ENCODE data around the gene ZNF654.
"Not testable (repeated sequence)": the region's sequence is repeated elsewhere in the genome, so short reads cannot be mapped to it uniquely, and the experiment has no call there.

The ZNF654 gene

DNA sequence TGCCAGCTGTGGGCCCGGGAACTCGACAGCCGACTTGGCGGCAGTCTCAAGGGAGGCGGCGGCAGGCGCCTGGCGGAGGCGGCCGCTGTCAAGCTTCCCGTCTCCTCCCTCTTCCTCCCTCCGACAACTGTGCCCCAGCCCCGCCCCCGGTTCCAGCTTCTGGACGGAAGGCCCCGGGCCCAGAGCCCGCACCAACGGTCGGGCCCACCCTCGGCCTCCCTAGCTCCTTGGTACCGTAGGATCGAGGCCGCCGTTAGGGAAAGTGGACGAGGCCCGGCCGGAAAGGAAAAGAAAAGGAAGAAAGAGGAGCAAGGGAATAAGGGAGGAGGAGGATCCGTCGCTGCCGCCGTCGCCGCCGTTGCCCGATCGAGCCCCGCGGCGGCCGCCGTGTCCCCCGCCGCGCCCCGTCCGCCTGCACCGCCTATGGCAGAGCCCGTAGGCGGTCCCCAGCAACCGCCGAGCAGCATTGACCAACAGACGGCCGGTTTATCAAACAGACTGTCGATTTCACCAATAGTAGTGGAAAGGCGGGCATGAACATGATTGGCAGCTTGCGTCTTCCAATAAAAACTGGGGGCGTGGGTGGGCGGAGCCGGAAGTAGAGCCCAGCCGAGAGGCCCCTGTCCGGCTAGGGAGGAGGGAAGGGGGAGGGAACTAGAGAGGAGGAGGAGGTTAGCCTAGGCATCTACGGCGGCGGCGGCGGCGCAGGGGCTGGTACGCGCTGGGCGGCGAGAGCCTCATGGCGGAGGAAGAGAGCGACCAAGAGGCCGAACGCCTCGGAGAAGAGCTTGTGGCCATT, at the start of gene ZNF654, which contains the start of gene CGGBP1:
Gene ZNF654 (plus strand): TSS at position 675 of the 799 bp plus-strand sequence. CDS start 65 bp downstream, at position 740.
Gene CGGBP1 (minus strand): TSS at position 425 of the 799 bp plus-strand sequence. CDS start 3,029 bp downstream, outside the sequence.
- peak; percentile 92 to 97 for DNase-seq (ENCODE audit: low read depth in 2 of 2)

- DNase-seq (ENCODE audit: low read depth in 2 of 2): no peak
These were observed 48.2 kb upstream of the ZNF654 start for GRCh38 chr3:88010810-88011209.

GRCh38 chr3:88013592-88013991, 45.5 kb upstream of the ZNF654 start:
- DNase-seq (ENCODE audit: low read depth in 2 of 2): no peak

DNA sequence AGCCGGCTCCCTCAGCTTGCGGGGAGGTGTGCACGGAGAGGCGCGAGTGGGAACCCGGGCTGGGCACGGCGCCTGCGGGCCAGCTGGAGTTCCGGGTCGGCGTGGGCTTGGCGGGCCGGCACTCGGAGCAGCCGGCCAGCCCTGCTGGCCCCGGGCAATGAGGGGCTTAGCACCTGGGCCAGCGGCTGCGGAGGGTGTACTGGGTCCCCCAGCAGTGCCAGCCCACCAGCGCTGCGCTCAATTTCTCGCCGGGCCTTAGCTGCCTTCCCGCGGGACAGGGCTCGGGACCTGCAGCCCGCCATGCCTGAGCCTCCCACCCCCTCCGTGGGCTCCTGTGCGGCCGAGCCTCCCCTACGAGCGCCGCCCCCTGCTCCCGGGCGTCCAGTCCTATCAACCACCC, 43.4 kb upstream of the ZNF654 start:
- DNase-seq (ENCODE audit: low read depth in 2 of 2): not testable (repeated sequence)

GRCh38 chr3:88019024-88019423, 40.0 kb upstream of the ZNF654 start:
- DNase-seq (ENCODE audit: low read depth in 2 of 2): no peak

- DNase-seq (ENCODE audit: low read depth in 2 of 2): no peak
These were observed 34.0 kb upstream of the ZNF654 start for GRCh38 chr3:88025001-88025552.

GRCh38 chr3:88028876-88029275, 30.2 kb upstream of the ZNF654 start:
- DNase-seq (ENCODE audit: low read depth in 2 of 2): no peak

DNA sequence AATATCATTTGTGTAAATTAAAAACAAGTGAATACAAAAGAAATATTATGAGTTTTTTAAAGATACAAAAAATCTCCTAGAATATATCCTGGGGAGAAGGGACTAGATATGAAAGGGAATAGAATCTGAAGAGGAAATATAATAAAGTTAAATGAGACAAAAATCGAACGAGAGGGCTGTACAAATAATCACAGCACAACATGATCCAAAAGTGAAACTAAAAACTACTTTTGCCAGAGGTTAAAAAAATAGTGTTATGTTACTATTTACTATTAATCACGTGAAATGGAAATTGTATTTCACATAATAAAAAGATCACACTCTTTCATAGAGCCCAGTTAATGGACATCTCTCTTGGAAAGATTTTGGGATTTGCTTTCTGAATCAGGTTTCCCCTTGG, 28.8 kb upstream of the ZNF654 start:
- no peak for DNase-seq (ENCODE audit: low read depth in 2 of 2)

- DNase-seq (ENCODE audit: low read depth in 2 of 2): no peak
These were observed 27.4 kb upstream of the ZNF654 start for GRCh38 chr3:88031642-88032077.

DNA sequence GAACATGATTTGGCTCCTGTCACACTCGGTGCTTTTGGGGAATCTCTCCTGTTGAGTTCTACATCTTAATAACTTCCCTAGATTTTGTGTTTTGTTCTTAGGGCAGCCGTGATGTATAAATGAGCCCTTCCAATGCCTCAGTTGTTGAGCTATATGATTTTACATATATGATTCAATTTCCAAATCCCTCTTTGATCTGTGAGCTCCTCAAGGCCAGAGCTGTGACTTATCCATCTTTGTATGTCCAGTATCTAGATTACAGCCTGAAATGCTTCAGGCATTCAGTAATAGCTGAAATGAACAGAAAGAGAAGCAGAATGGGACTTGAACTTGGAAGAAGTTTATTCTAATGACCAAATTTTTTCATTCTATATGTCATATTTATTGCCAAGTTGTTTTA, 26.8 kb upstream of the ZNF654 start:
- DNase-seq (ENCODE audit: low read depth in 2 of 2): no peak

DNA sequence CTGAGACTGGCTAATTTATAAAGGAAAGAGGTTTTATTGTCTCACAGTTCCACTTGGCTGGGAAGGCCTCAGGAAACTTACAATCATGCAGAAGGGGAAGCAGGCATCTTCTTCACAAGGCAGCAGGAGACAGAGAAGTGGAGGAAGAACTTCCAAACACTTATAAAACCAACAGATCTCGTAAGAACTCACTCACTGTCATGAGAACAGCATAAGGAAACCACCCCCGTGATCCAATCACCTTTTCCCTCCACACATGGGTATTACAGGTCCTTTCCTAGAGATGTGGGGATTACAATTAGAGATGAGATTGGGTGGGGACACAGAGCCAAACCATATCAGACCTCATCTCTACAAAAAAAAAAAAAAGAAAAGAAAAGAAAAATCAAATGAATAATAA, 26.0 kb upstream of the ZNF654 start:
- no peak for DNase-seq (ENCODE audit: low read depth in 2 of 2)

GRCh38 chr3:88033808-88034207, 25.2 kb upstream of the ZNF654 start:
- DNase-seq (ENCODE audit: low read depth in 2 of 2): no peak

DNA sequence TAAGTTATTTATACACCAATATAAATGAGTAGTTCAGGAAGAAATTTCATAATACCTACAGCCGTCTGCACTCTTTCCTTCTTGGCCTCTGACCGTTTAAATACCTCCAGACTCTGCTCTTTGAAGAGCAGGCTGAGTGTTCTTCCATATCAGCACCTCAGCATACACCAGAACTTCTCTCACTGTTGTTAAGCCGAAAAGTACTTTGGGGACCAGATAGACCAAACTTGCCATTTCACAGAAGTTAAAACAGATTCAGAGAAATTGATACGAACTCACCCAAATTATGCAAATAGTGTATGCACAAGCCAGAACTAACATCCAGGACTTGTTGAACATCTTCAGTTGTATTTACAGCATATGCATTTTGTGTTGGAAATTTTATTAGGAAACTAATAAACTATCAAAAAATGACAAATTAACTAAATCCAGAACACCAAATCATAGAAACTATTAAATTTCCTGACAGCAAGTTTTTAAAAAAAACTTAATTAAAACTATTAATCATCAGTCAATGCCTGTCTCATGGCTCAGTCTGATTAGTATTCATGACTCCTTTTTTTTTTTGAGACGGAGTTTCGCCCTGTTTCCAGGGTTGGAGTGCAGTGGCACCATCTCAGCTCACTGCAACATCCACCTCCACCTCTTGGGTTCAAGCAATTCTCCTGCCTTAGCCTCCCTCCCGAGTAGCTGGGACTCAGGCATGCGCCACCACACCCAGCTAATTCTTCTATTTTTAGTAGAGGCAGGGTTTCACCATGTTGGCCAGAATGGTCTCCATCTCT, 24.4 kb upstream of the ZNF654 start:
- no peak for DNase-seq (ENCODE audit: low read depth in 2 of 2)

- DNase-seq (ENCODE audit: low read depth in 2 of 2): no peak
These were observed 22.8 kb upstream of the ZNF654 start for GRCh38 chr3:88036221-88036620.

GRCh38 chr3:88038566-88038965, 20.5 kb upstream of the ZNF654 start:
- no peak for DNase-seq (ENCODE audit: low read depth in 2 of 2)

- DNase-seq (ENCODE audit: low read depth in 2 of 2): no peak
These were observed 18.5 kb upstream of the ZNF654 start for GRCh38 chr3:88040529-88040928.

DNA sequence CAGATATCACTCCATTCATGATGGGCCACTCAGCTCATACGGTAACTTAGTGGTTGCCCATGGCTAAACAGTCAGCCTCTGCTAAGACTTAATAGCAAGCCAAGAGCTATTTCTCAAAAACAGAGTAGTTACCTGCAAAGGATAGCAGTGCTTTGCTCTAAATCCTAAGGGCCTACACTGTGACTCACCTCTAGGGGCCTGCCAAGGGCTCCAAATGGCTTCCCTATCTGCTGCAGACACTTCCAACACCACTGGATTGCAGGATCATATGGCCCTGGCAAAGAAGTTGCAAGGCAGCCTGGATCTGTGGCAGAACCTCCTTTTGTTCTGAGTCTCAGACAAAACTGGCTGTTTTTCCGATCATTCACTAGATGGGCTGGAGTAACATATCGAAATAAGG, 18.1 kb upstream of the ZNF654 start:
- DNase-seq (ENCODE audit: low read depth in 2 of 2): no peak

DNA sequence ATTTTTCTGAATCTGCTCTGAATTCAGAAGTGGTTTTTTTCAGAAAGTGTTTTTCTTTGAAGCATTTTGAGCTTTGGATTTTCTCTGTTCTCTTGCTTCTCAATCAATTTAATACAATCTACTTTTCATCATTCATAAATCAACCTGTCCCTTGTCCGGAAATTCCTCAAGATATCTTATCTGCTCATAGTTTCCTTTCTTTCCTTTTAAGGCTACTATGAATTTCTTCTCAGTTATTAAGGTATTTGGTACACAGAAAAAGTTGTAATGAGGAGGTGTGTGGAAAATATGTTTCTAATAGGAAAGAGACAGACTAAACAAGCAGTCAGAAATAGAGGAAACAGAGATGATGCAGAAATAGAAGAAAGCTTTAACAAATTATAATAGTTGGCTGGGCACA, 14.6 kb upstream of the ZNF654 start:
- no peak for DNase-seq (ENCODE audit: low read depth in 2 of 2)

GRCh38 chr3:88046766-88047165, 12.3 kb upstream of the ZNF654 start:
- no peak for DNase-seq (ENCODE audit: low read depth in 2 of 2)

DNA sequence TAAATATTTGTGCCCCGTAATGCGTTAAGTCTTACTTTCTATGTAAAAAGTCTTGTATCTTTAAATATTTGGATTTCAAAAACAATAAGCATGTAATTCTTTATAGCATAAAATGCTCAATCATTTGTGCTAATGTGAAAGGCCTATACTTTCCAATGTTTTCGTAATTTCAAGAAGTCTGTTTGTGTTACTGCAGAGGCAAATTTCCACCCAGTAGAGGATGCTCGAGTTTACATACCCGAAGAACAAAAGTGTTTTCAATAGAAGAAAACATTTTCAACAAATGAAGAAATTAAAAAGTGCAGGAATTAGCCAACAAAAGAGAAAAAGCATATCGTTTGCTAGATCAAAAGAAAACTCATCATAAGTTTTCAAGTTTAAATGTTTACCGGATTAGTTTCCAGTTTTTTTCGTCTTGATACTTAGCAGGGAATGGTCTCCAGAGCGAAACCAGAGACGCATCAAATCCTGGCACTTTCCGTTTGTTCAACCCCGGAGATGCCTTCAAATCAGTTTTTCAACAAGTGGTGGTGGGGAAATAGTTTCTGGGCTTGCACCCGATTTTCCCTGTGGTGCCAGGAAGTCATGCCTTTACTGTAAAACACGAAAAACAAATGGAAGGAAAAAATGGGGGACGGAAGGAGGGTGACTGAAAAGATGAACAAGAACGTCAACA, 1.3 kb upstream of the ZNF654 start:
- DNase-seq (ENCODE audit: low read depth in 2 of 2): no peak

DNA sequence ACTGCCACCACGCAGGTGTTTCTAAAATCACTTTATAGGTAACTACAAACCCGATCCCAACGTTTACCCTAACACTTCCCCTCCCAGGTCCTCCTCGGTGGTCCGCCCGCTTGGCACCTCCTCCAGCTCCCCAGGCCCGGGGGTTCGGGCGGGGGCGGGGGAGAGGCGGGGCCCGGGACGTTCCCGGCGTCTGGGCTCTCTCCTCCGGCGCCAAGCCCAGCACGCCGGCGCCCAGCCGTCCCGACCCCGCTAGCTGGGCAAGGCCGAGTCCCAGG, 812 bp upstream of the ZNF654 start:
- DNase-seq (ENCODE audit: low read depth in 2 of 2): no peak

All from stimulated activated CD8-positive, alpha-beta memory T cell treated with anti-CD3 and anti-CD28 coated beads, Interleukin-2, amount 100 ng/mL, for 48 hours (primary cell).